ENCODE results near the gene HSPA4. TPM values are rescaled to one million over a fixed set of nuclear protein-coding genes. Genes with fewer than 3 reads are reported as not detected.
A peak's percentile ranks its signal among the peaks of the same experiment; 100 is the strongest.

HSPA4 gene
- total RNA-seq, 2 donors from 2014 or later, result 55.3 to 59.0 TPM

GRCh38 chr5:133025804-133026663 is 25.8 kb upstream of the HSPA4 start, which contains the start of gene ZCCHC10:
Gene ZCCHC10 (minus strand): TSS chr5:133026549. CDS start chr5:133026537, 12 bp downstream.
- H3K27ac ChIP-seq, result peak within 1 kb of the TSS; percentile 91 to 96
- TF ChIP-seq CTCF (IDR thresholded peaks at IDR 0.05), result no peak
- peak; percentile 85 for DNase-seq (ENCODE audit: low spot score)
- no peaks in the 10 kb centered on the region for H3K27me3 ChIP-seq (replicated peaks; ENCODE audit: insufficient read depth)
- peak within 1 kb of the TSS; percentile 84 for H3K4me3 ChIP-seq
- H3K4me1 ChIP-seq (ENCODE audit: control insufficient read depth in 1 of 2, low read depth in 2 of 2), result peaks cover 15 to 39% of the 10 kb centered on the region in 2 donors
- no peaks in the 10 kb centered on the region for H3K9me3 ChIP-seq
- peaks cover 5% of the 10 kb centered on the region for H3K36me3 ChIP-seq
- ATAC-seq (ENCODE audit: insufficient number of reproducible peaks, low FRiP score, low read depth), result peak; percentile 80

DNA sequence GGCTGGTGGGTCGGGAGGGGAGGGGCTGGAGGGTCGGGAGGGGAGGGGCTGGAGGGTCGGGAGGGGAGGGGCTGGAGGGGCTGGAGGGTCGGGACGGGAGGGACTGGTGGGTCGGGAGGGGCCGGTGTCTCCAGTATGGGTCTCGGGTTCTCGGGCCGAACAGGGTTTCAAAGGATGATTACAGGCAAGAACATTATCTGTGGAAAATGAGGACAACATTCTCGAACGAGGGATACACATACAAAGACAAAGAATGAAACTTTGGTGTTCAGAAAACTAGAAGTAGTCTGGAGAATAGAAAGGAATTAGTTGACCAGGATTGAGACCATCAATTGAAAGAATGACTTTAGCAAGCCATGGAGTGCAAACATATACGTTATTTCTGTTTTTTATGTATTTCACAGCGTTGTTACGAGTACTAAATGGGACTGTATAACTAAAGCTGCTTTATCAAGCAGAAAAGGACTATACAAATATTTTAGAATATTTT is 25.1 kb upstream of the HSPA4 start:
- DNase-seq (ENCODE audit: low spot score), result no peak
- H3K4me3 ChIP-seq, result peak overlapping the region; percentile 84
- H3K27me3 ChIP-seq (replicated peaks; ENCODE audit: insufficient read depth), result no peaks in the 10 kb centered on the region
- ATAC-seq (ENCODE audit: insufficient number of reproducible peaks, low FRiP score, low read depth), result peak; percentile 16
- TF ChIP-seq CTCF (IDR thresholded peaks at IDR 0.05), result no peak
- peaks cover 15 to 39% of the 10 kb centered on the region in 2 donors for H3K4me1 ChIP-seq (ENCODE audit: control insufficient read depth in 1 of 2, low read depth in 2 of 2)
- no peaks in the 10 kb centered on the region for H3K9me3 ChIP-seq
- H3K27ac ChIP-seq, result peak overlapping the region; percentile 91 to 96
- H3K36me3 ChIP-seq, result peaks cover 5% of the 10 kb centered on the region

GRCh38 chr5:133029416-133029815 is 22.4 kb upstream of the HSPA4 start:
- peak overlapping the region; percentile 8 for H3K4me3 ChIP-seq
- no peaks in the 10 kb centered on the region for H3K36me3 ChIP-seq
- H3K27me3 ChIP-seq (replicated peaks; ENCODE audit: insufficient read depth), result no peaks in the 10 kb centered on the region
- peaks cover 15 to 34% of the 10 kb centered on the region in 2 donors for H3K4me1 ChIP-seq (ENCODE audit: control insufficient read depth in 1 of 2, low read depth in 2 of 2)
- peak overlapping the region; percentile 38 to 78 for H3K27ac ChIP-seq
- no peaks in the 10 kb centered on the region for H3K9me3 ChIP-seq
- DNase-seq (ENCODE audit: low spot score), result no peak
- no peak for ATAC-seq (ENCODE audit: insufficient number of reproducible peaks, low FRiP score, low read depth)
- no peak for TF ChIP-seq CTCF (IDR thresholded peaks at IDR 0.05)

GRCh38 chr5:133030343-133031005 is 21.3 kb upstream of the HSPA4 start:
- Histone ChIP-seq H3K4me3 (no peak overlapping the region), H3K9me3 (no peaks in the 10 kb centered on the region), H3K27ac (peak overlapping the region in 1 of 2 donors; percentile 78), H3K27me3 (replicated peaks; ENCODE audit: insufficient read depth) (no peaks in the 10 kb centered on the region), H3K4me1 (ENCODE audit: control insufficient read depth in 1 of 2, low read depth in 2 of 2) (peaks cover 11 to 30% of the 10 kb centered on the region in 2 donors), H3K36me3 (no peaks in the 10 kb centered on the region)
- ATAC-seq (ENCODE audit: insufficient number of reproducible peaks, low FRiP score, low read depth) (no peak), DNase-seq (ENCODE audit: low spot score) (no peak)
- no peak for TF ChIP-seq CTCF (IDR thresholded peaks at IDR 0.05)
